Fibroblast of lung (primary cell): ENCODE data around the gene SPANXA2. TPM values are rescaled to one million over a fixed set of nuclear protein-coding genes. Genes with fewer than 3 reads are reported as not detected.
"Not testable (repeated sequence)": the region's sequence is repeated elsewhere in the genome, so short reads cannot be mapped to it uniquely, and the experiment has no call there.

Experiments used
- DNase-seq, 2 donors: peaks; one replicate each; pipeline versions ENCODE4 v3.0.0 to v3.0.0-alpha.2; 2010; ENCODE audit warnings: low read depth in 2 of 2
- H2AFZ ChIP-seq: 2 replicates; pipeline ENCODE4 v1.5.1; 2012; ENCODE audit warnings: low read length, control low read depth, inconsistent platforms
- H3K27ac ChIP-seq: 2 replicates; pipeline ENCODE4 v1.5.1; 2011; ENCODE audit warnings: low read length, control low read depth; ENCODE audit not compliant: insufficient read depth
- H3K27me3 ChIP-seq: 2 replicates; pipeline ENCODE4 v1.5.1; 2011; ENCODE audit warnings: mild to moderate bottlenecking, low read length; ENCODE audit not compliant: control insufficient read depth, insufficient read depth
- H3K36me3 ChIP-seq: 2 replicates; pipeline ENCODE4 v1.5.1; 2011; ENCODE audit warnings: low read length; ENCODE audit not compliant: control insufficient read depth, insufficient read depth
- H3K4me1 ChIP-seq: 2 replicates; pipeline ENCODE4 v1.5.1; 2011; ENCODE audit warnings: low read length; ENCODE audit not compliant: control insufficient read depth, insufficient read depth; ENCODE audit errors: extremely low read depth
- H3K4me2 ChIP-seq: 2 replicates; pipeline ENCODE4 v1.5.1; 2011; ENCODE audit warnings: low read length, control low read depth; ENCODE audit not compliant: insufficient read depth; ENCODE audit errors: extremely low read depth
- H3K4me3 ChIP-seq, 4 experiments: fragments of 200-600 bp in 1 of 4; sonication (generic) in 1 of 4; replicated peaks in 1 of 4; 2 replicates each; pipeline ENCODE4 v1.5.1; 2011 to 2016; ENCODE audit warnings: low read length in 4 of 4, low read depth in 3 of 4, mild to moderate bottlenecking in 3 of 4, control low read depth in 2 of 4, inconsistent platforms in 1 of 4, mixed read lengths in 1 of 4; ENCODE audit not compliant: insufficient read depth in 1 of 4; ENCODE audit errors: control extremely low read depth in 1 of 4
- H3K79me2 ChIP-seq: 2 replicates; pipeline ENCODE4 v1.5.1; 2012; ENCODE audit warnings: mild to moderate bottlenecking, low read length, inconsistent platforms; ENCODE audit not compliant: control insufficient read depth, insufficient read depth
- H3K9ac ChIP-seq: 2 replicates; pipeline ENCODE4 v1.5.1; 2011; ENCODE audit warnings: mild to moderate bottlenecking, low read length, control low read depth; ENCODE audit not compliant: insufficient read depth
- H3K9me3 ChIP-seq: 2 replicates; pipeline ENCODE4 v1.5.1; 2012; ENCODE audit warnings: low read depth, low read length; ENCODE audit not compliant: control insufficient read depth, insufficient read depth
- H4K20me1 ChIP-seq: 2 replicates; pipeline ENCODE4 v1.5.1; 2011; ENCODE audit warnings: low read length; ENCODE audit not compliant: control insufficient read depth, insufficient read depth; ENCODE audit errors: extremely low read depth
- CTCF ChIP-seq, 2 donors: IDR thresholded peaks in 1 of 2; conservative IDR thresholded peaks in 1 of 2; 1 replicate in 1 of 2; 2 replicates in 1 of 2; pipeline ENCODE4 v1.5.1; 2011 to 2012; ENCODE audit warnings: low read length in 2 of 2, control low read depth in 1 of 2, inconsistent platforms in 1 of 2, low read depth in 1 of 2, mild to moderate bottlenecking in 1 of 2
- EZH2 ChIP-seq: IDR thresholded peaks from 2 replicates; pipeline ENCODE4 v1.5.1; 2012; ENCODE audit warnings: low read length, control low read depth, mild to moderate bottlenecking; ENCODE audit errors: missing control alignments
- polyA minus RNA-seq: library from RNA; depleted of rRNA, polyadenylated mRNA; stranded (reverse); fragments of >200 nt; gene quantifications from 2 replicates; pipeline ENCODE4 v1.2.3, GENCODE V29; 2011; ENCODE audit warnings: low replicate concordance
- polyA plus RNA-seq, 2 donors: library from polyadenylated mRNA; depleted of rRNA in 1 of 2; stranded (reverse) in 1 of 2; unstranded in 1 of 2; fragments of >200 nt; gene quantifications; 2 replicates each; pipeline ENCODE4 v1.2.1, GENCODE V29; 2011 to 2012; ENCODE audit warnings: missing spikeins in 1 of 2
- total RNA-seq: library from RNA; depleted of rRNA; stranded (reverse); fragments of >200 nt; gene quantifications from 2 replicates; pipeline ENCODE4 v1.2.1, GENCODE V29; 2014

SPANXA2 gene
- not detected in 2 replicates for total RNA-seq
- polyA plus RNA-seq: not detected in 2 replicates
- polyA plus RNA-seq (2012): not detected in 2 replicates
- polyA minus RNA-seq: not detected in 2 replicates

- not testable (repeated sequence) for H4K20me1 ChIP-seq, H3K27me3 ChIP-seq, DNase-seq, H3K9me3 ChIP-seq, H2AFZ ChIP-seq, H3K36me3 ChIP-seq, H3K4me1 ChIP-seq, H3K79me2 ChIP-seq, H3K4me3 ChIP-seq, H3K27ac ChIP-seq, H3K4me2 ChIP-seq, H3K9ac ChIP-seq
These were observed at the start of gene SPANXA2 for GRCh38 chrX:141589408-141589807. SPANXA2 (plus strand) TSS chrX:141589708; CDS start chrX:141589768, 60 bp downstream.

- H3K27ac ChIP-seq, DNase-seq, H3K4me1 ChIP-seq: not testable (repeated sequence)
These were observed 47.0 kb upstream of the SPANXA2 start for GRCh38 chrX:141542551-141542950.

GRCh38 chrX:141584638-141585037 is 4.9 kb upstream of the SPANXA2 start, which contains the start of gene SPANXA1:
SPANXA1 (minus strand) TSS chrX:141584738; CDS start chrX:141584678, 60 bp downstream.
- DNase-seq, H3K4me2 ChIP-seq, H3K27me3 ChIP-seq, H3K9ac ChIP-seq, H3K27ac ChIP-seq, H2AFZ ChIP-seq, H3K9me3 ChIP-seq, H4K20me1 ChIP-seq, H3K36me3 ChIP-seq, H3K4me3 ChIP-seq, H3K79me2 ChIP-seq, H3K4me1 ChIP-seq: not testable (repeated sequence)

More at GRCh38 chrX:141542551-141542950, 47.0 kb upstream of the SPANXA2 start:
- H3K36me3 ChIP-seq, H2AFZ ChIP-seq, H3K79me2 ChIP-seq, H3K4me3 ChIP-seq, H4K20me1 ChIP-seq, H3K9me3 ChIP-seq, H3K27me3 ChIP-seq, H3K4me2 ChIP-seq, H3K9ac ChIP-seq: not testable (repeated sequence)

- H3K9ac ChIP-seq: no peak overlapping the region
- no peak for DNase-seq
- H4K20me1 ChIP-seq: no peaks in the 10 kb centered on the region
- H3K36me3 ChIP-seq: no peaks in the 10 kb centered on the region
- H2AFZ ChIP-seq: no peak overlapping the region
- no peaks in the 10 kb centered on the region for H3K79me2 ChIP-seq
- no peak overlapping the region for H3K27ac ChIP-seq
- no peak for TF ChIP-seq EZH2
- no peak for TF ChIP-seq CTCF (conservative IDR thresholded peaks at IDR 0.05 in 1 of 2, IDR thresholded peaks at IDR 0.05 in 1 of 2; ENCODE audit: low read depth in 1 of 2, low read length in 2 of 2)
- H3K9me3 ChIP-seq: no peaks in the 10 kb centered on the region
- no peak overlapping the region for H3K4me2 ChIP-seq
- no peaks in the 10 kb centered on the region for H3K4me1 ChIP-seq
- H3K27me3 ChIP-seq: no peaks in the 10 kb centered on the region
- no peak overlapping the region for H3K4me3 ChIP-seq
These were observed 19.6 kb downstream of the SPANXA2 start for GRCh38 chrX:141609111-141609510.
